ENCODE data around the gene HIBADH.

HIBADH gene

DNA sequence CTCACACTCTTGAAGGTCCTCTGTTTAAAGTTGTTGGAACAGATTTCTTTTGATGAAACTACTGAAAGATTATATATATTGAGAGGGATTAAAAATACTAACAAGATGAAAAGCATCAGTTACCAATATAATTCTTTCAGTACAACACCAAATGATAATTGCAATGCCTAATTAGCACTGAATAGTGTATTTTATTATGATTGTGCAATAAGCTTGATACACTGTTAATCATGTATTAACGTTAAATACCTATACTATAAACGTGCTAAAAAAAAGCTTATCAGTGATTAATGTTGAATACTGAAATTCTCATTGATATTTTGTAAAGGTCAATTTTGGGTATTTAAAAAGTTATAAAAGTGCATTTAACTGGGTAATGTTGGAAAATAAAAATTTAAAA lies 61.5 kb downstream of the HIBADH start:
- no peak for TF ChIP-seq ZFX (IDR thresholded peaks at IDR 0.05; ENCODE audit: borderline replicate concordance)
- TF ChIP-seq, protein P1, sequence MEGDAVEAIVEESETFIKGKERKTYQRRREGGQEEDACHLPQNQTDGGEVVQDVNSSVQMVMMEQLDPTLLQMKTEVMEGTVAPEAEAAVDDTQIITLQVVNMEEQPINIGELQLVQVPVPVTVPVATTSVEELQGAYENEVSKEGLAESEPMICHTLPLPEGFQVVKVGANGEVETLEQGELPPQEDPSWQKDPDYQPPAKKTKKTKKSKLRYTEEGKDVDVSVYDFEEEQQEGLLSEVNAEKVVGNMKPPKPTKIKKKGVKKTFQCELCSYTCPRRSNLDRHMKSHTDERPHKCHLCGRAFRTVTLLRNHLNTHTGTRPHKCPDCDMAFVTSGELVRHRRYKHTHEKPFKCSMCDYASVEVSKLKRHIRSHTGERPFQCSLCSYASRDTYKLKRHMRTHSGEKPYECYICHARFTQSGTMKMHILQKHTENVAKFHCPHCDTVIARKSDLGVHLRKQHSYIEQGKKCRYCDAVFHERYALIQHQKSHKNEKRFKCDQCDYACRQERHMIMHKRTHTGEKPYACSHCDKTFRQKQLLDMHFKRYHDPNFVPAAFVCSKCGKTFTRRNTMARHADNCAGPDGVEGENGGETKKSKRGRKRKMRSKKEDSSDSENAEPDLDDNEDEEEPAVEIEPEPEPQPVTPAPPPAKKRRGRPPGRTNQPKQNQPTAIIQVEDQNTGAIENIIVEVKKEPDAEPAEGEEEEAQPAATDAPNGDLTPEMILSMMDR (IDR thresholded peaks at IDR 0.05) = no peak
- no peak overlapping the region for H3K27ac ChIP-seq

- no peak overlapping the region for H3K27ac ChIP-seq
- no peak for TF ChIP-seq ZFX (IDR thresholded peaks at IDR 0.05; ENCODE audit: borderline replicate concordance)
- TF ChIP-seq, protein P1 (IDR thresholded peaks at IDR 0.05) = no peak
These were observed 62.4 kb downstream of the HIBADH start for GRCh38 chr7:27600247-27600646.

DNA sequence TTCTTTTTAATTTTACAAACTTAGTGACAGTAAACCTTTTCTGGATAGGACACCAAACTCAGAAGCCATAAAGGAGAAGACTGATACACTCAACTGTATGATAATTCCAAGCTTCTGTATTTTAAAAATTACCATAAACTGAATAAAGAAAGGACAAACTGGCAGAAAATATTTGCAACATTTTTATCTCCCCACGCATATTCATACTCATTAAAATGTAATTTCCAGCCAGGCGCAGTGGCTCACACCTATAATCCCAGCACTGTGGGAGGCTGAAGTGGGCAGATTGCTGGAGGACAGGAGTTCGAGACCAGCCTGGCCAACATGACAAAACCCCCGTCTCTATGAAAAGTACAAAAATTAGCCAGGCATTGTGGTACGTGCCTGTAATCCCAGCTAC lies 67.7 kb downstream of the HIBADH start:
- H3K27ac ChIP-seq = no peak overlapping the region

DNA sequence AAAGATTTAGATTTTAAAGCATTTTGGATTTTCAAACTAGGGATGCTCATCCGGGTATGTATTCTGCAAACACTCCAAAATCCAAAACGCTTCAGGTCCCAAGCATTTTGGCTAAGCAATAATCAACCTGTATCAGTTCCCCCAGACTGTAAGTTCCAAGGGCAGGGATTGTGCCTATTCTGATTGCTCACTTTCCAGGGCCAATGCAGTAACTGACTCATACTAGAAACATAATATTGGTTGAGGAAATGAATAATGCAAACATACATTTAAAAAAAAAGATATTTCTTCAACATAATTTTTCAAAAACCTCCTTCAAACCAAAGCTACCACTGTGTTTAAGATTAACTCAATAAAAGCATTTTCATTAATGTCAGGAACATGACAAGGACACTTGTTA lies 69.5 kb downstream of the HIBADH start:
- no peak overlapping the region for H3K27ac ChIP-seq
- TF ChIP-seq ZFX (IDR thresholded peaks at IDR 0.05; ENCODE audit: borderline replicate concordance) = no peak
- TF ChIP-seq, protein P1 (IDR thresholded peaks at IDR 0.05) = no peak

More for the DNA sequence above, 67.7 kb downstream of the HIBADH start:
- no peak for TF ChIP-seq ZFX (IDR thresholded peaks at IDR 0.05; ENCODE audit: borderline replicate concordance)
- TF ChIP-seq, protein P1 (IDR thresholded peaks at IDR 0.05) = no peak

DNA sequence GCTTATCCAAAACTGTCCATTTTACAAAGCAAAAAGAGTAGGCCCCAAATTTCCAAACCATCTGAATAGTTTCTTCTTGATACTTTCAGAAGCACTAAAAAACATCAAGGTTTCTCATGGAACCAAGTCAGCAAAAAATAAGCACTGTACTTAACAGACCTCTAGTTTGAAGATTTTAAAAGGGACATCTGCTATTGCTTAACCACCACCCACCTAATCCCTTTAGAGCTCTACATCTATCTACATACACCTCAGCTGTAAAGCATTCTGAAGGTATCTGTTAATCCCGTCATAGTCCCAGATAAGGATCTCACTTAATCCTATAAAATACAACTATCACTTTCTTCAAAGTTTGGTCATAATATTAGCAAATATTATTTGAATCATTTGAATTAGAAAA lies 72.3 kb downstream of the HIBADH start:
- H3K27ac ChIP-seq = no peak overlapping the region
- TF ChIP-seq, protein P1 (IDR thresholded peaks at IDR 0.05) = no peak
- no peak for TF ChIP-seq ZFX (IDR thresholded peaks at IDR 0.05; ENCODE audit: borderline replicate concordance)

DNA sequence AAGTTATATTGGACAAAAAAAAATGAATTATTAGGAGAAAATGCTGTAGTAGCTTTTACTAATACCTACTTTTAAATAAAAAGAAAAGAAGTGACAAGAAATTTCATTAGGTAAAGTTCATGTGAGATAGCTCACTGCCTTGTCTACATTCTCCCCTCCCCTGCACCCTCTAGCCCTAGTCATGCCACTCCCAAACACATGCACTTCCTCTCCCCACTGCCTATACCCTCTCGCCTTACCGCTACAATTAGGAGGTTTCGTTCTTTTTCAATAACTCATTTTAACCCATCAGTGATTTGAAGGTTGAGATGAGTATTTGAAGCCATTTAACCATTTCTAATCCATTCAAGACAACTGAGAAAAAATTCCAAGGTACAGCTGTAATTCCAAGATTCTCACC lies 75.3 kb downstream of the HIBADH start:
- TF ChIP-seq, protein P1 (IDR thresholded peaks at IDR 0.05) = no peak
- no peak for TF ChIP-seq ZFX (IDR thresholded peaks at IDR 0.05; ENCODE audit: borderline replicate concordance)
- H3K27ac ChIP-seq = no peak overlapping the region

- H3K27ac ChIP-seq = no peak overlapping the region
- TF ChIP-seq ZFX (IDR thresholded peaks at IDR 0.05; ENCODE audit: borderline replicate concordance) = no peak
- TF ChIP-seq, protein P1 (IDR thresholded peaks at IDR 0.05) = no peak
These were observed 75.9 kb downstream of the HIBADH start for GRCh38 chr7:27586825-27587224.
